GM23248 (cell line): Measurements from ENCODE around the gene SF3B3.

Experiments used
- EZH2 ChIP-seq: fragments of 200-600 bp; sonication (generic); IDR thresholded peaks from 2 replicates; pipeline ENCODE4 v1.6.1; 2018; ENCODE audit warnings: antibody characterized with exemption, mild to moderate bottlenecking; ENCODE audit not compliant: insufficient read depth, poor library complexity, severe bottlenecking
- EZH2phosphoT487 ChIP-seq: fragments of 200-600 bp; sonication (generic); IDR thresholded peaks from 2 replicates; pipeline ENCODE4 v1.6.1; 2018; ENCODE audit warnings: antibody characterized with exemption, moderate library complexity, mild to moderate bottlenecking, low read depth; ENCODE audit not compliant: insufficient read depth

DNA sequence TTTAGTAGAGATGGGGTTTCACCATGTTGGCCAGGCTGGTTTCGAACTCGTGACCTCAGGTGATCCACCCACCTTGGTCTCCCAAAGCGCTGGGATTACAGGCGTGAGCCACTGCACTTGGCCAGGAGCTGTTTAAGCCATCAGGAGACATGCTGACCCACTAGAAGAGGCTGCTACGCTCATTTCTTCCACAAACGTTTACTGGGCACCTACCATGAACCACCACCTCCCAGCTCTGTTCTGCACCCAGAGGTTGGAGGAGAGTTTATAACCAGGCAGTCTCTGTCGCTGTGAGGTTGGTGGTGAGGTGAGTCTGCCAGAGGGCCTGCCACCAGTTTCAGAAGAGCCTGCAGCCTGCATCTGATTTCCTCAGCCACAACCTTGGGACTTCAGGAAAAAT, 51.8 kb downstream of the SF3B3 start:
- TF ChIP-seq EZH2 = no peak
- TF ChIP-seq EZH2phosphoT487 = no peak
